GM21515 (cell line): Measurements from ENCODE around the gene UTP11.

Experiments
- ATAC-seq: cut with Tn5 transposase; IDR thresholded peaks from one replicate; pipeline ENCODE4 v1.9.1; 2021; ENCODE audit not compliant: unreplicated experiment

The UTP11 gene

DNA sequence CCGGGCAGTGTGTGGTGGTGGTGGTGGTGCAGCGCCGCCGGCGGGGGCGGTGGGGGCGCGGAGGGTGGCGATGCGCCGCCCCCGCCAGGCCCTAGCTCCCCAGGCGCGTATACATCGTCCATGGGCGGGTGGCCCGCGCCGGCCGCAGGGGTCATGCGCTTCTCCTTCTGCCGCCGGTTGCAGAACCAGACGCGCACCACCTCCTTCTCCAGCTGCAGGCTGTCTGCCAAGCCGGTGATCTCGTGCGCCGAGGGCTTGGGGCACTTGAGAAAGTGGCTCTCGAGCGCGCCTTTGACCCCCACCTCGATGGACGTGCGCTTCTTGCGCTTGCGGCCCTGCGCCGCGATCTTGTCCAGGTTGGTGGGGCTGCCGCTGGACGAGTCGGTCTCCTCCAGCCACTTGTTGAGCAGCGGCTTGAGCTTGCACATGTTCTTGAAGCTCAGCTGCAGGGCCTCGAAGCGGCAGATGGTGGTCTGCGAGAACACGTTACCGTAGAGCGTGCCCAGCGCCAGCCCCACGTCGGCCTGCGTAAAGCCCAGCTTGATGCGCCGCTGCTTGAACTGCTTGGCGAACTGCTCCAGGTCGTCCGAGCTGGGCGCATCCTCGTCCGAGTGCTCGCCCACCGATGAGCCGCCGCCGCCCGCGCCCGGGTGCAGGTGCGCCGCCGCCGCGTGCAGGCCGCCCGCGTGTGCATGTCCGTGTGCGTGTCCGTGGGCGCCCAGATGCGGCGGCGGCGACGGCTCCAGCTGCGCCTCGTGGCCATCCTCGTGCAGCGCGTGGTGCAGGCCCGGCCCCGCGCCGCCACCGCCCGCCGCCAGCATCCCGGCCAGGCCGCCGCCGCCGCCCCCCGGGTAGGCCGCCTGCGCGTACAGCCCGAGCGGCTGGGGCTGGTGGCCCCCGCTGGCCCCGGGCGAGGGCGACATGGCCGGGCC is 33.1 kb downstream of the UTP11 start:
- ATAC-seq: no peak

DNA sequence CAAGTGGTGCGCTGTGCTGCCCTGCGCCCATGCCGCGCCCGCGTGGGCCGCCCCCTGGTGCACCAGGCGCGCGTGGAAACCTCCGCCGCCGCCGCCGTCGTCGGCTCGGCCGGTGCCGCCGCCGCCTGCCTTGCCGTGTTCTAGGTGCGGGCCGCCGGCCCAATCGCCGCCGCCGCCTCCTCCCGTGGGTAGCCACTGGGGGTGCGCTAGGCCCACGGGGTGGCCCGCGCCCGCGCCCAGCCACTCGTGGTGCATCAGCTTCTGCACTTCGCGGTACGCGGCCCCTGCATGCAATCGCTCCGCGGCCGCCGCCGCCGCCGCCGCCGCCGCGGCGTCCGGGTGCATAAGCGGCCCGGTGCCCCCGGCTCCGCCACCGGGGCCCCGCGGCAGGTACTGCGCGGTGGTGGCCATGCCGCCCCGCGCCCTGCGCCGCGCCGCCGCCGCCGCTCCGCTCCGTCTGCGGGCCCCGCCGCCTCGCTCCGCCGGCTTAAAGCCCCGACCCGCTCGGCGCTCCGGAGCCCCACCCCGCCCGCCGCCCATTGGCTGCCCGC is 33.9 kb downstream of the UTP11 start, which contains the start of gene POU3F1:
POU3F1 (minus strand) TSS at position 461 of the 551 bp plus-strand sequence; CDS start at position 411, 50 bp downstream.
- ATAC-seq: no peak

DNA sequence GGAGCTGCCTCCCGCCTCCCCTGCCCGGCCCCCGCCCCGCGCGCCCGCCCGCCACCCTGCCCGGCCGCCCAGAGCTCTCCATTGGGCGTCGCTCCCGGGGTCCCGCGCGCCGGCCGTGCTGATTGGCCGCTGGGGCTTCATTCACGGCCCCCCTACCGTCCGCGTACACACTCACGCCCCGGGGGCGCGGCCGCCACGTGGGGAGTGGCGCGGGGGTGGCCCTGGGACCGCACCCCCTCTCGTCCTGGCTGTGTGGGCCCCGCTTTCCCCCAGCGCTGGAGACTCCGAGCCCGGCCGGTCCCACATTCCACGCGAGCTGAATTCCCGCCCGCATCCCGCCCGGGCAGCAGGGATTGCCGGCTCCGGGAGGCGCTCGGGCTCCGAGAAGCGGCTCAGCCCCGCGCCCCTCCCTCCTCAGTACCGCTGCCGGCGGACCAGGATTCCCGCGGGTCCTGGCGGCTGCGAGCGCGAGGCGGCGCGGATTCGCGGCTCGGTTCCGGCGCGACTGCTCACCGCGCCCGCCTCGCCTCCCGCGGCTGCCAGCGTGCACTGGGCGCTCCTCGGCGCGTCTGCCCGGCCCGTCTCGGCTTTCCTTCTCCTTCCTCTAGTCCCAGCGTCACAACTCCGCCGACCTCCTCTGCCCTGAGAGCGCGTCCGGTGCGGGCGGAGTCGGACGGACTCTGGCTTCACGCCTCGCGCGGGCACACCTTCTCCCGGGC is 34.5 kb downstream of the UTP11 start:
- ATAC-seq: peak; percentile 59

DNA sequence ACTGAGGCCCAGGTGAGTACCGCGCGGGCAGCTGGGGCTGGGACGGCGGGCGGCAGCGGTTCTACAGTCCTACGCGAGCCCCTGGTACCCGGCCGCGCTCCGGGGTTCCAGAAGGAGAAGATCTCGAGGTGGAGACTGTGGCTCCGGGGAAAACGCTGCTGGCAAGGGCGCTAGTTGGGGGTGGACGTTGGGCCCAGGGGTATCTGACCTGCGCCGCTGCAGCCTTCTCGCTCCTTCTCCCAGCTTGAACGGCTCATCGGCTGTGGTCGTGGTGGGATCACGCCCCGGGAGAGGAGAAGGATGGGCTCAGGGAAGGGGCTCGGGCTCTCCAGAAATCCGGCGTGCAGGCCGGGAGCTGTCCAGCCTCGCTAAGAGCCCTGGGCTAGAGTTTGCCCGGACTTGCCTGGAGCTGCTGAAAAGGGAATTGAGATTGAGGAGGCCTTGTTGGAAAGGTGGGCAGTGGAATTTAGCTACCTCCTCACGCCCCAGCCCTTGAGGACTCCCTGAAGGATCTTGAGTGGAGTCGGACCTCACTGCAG is 35.1 kb downstream of the UTP11 start:
- no peak for ATAC-seq

DNA sequence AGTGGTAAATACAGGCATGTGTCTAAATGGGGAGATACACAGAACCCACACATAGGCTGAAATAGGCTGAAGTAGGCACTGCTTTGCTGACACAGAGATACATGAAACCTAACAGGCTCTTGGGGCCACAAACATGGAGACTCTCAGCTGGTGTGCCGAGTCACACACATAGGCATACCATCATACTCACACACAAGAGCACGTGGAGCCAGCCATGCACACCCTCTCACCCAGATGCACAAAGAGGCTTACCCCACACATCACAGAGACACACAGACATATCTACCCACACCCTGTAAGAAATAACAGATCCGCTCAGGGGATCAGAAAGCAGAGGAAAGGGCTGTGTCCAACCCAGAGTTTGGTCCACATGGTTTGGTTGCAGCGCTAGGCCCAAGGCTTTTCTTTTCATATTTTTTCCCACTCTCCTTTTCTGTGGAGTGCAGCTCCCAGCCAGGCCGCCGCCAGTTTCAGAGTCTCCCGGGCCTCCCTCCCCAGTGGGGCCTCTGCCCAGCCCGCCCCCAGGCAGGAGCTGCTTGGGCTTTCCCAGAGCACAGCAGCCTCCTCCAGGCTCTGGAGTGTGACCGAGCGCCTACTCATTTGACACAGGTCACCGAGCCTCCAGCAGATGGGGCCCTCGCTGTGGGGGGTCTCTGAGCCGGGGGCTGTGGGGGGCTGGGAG is 38.0 kb downstream of the UTP11 start:
- ATAC-seq: no peak

DNA sequence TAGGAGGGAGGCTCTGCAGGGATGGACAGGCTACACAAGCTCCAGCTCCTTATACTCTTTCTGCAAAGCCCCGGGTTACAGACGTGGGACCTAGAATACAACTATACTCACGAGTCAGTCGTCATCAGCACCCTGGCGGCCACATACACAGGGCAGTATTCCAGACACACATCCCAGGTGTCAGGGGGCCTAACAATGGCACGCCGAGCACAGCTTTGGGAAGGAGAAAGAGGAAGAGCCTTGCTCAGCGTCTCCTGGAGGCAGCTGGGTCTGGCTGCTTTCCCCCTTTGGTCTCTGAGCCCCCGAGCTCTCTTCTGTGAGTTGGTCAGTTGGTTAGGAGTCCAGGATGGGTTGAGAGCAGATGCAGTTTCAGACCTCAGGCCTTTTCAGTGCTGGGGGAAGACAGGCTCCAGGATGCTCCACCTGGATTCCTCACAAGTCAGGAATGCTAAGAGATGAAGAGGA is 38.6 kb downstream of the UTP11 start:
- no peak for ATAC-seq

GRCh38 chr1:38052750-38053415 is 40.3 kb downstream of the UTP11 start:
- peak; percentile 50 for ATAC-seq

- ATAC-seq: no peak
Observed at GRCh38 chr1:38053416-38054091, 41.0 kb downstream of the UTP11 start.

DNA sequence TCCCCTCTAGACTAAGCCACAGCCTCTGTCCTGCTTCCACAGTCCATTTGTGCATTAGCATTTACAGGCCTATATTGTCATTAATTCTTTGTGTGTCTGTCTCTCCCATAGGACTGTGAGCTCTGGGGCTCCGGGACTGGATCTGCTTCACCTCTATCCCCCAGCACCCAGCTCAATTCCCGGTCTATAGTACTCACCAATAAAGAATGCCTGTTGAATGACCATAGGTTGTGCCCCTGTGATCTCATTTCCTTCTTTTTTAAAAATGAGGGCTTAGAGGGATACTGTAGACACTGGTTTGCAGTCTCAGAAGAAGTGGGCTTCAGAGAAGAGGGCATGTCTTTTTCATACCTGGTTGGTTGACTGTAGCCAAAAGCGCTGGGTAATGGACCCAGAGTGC is 42.9 kb downstream of the UTP11 start:
- no peak for ATAC-seq

DNA sequence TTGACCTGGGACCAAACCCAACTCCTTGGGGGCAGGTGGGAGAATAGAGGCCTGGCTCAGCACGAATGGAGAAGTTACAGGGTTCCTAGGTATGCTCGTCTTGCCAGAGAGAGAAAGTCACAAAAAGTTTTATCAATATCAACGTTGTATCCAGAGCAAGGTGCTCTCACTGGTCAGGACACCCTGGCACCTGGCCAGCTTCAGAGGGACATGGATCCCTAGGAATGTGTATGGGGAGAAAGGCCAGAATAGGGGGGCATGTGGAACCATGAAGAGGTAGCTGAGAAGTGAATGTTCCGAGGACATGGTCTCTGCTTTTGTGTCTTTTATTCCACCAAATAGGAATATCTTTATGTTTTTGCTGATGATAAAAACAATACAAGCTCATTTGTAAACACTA is 43.4 kb downstream of the UTP11 start:
- no peak for ATAC-seq

GRCh38 chr1:38059635-38060250 is 47.2 kb downstream of the UTP11 start:
- ATAC-seq: no peak

DNA sequence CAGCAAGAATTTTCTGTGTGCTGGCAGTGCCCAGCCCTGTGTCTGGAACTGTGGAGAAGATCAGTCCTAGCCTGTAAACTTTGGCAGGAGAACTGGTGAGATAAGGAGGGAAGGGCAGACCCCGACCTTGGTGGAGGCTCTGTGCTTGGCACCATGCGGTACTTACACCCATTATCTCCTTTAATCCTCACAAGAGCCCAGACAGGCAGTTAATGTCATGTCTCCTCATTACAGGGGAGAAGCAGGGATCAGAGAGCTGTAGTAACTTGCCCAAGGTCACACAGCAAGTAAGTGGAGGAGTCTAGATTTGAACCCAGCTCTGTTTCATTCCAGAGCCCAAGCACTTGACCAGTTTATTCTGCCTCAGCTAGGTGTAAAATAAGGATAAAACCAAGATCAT is 48.0 kb downstream of the UTP11 start:
- no peak for ATAC-seq

GRCh38 chr1:38061290-38061689 is 48.8 kb downstream of the UTP11 start:
- ATAC-seq: no peak

DNA sequence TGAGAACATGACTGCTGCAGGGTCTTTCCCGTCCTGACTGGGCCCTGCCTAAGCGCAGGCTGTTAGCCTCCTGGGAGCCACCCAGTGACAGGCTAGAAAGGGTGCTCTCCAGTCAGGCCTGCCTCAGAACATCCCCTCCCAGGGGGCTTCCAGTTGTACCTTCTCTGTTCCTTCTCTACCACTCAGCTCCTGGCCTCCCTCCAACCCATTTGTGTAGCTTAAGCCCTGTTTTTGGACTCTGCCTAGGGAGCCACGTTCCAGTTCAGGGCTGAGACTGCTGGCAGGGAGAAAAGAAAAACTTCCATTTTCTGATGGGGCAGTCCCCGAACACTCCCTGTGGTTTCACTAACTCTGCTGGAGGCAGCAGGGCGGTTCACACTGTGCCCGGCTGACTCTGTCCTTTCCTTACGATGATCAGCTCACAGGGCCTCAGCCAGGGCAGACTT is 49.4 kb downstream of the UTP11 start:
- ATAC-seq: no peak

- ATAC-seq: no peak
Observed at GRCh38 chr1:38062361-38063288, 50.1 kb downstream of the UTP11 start.

GRCh38 chr1:38063616-38064015 is 51.1 kb downstream of the UTP11 start:
- ATAC-seq: no peak

GRCh38 chr1:38064197-38064903 is 51.8 kb downstream of the UTP11 start:
- no peak for ATAC-seq
